HCT116 (cell line): ENCODE measurements around the gene PGA4.
"Not testable (repeated sequence)": the region's sequence is repeated elsewhere in the genome, so short reads cannot be mapped to it uniquely, and the experiment has no call there.

Experiments
- CTCF ChIP-seq, 3 experiments: fragments of 200-600 bp in 1 of 3; sonication (generic) in 1 of 3; IDR thresholded peaks in 2 of 3; conservative IDR thresholded peaks in 1 of 3; 2 replicates each; pipeline ENCODE4 v1.5.1; 2012 to 2017; ENCODE audit warnings: low read depth in 2 of 3, low read length in 2 of 3, antibody characterized with exemption in 1 of 3, borderline replicate concordance in 1 of 3, control low read depth in 1 of 3, mild to moderate bottlenecking in 1 of 3, mixed read lengths in 1 of 3, mixed run types in 1 of 3, moderate library complexity in 1 of 3; ENCODE audit not compliant: insufficient read depth in 1 of 3
- EGR1 ChIP-seq: IDR thresholded peaks from 2 replicates; pipeline ENCODE4 v1.6.1; 2012; ENCODE audit warnings: low read depth
- EZH2 ChIP-seq: fragments of 200-600 bp; sonication (generic); IDR thresholded peaks from 2 replicates; pipeline ENCODE4 v1.6.1; 2017; ENCODE audit warnings: antibody characterized with exemption, mixed run types
- EZH2phosphoT487 ChIP-seq: fragments of 200-600 bp; IDR thresholded peaks from 2 replicates; pipeline ENCODE4 v1.6.1; 2018; ENCODE audit warnings: antibody characterized with exemption, borderline replicate concordance
- FOSL1 ChIP-seq: IDR thresholded peaks from 2 replicates; pipeline ENCODE4 v1.6.1; 2012; ENCODE audit warnings: low read depth
- JUND ChIP-seq: IDR thresholded peaks from 2 replicates; pipeline ENCODE4 v1.6.1; 2012
- POLR2A ChIP-seq: IDR thresholded peaks from 2 replicates; pipeline ENCODE4 v1.7.0; 2011; ENCODE audit warnings: borderline replicate concordance; ENCODE audit not compliant: insufficient read depth, insufficient read length; ENCODE audit errors: extremely low read depth
- POLR2AphosphoS5 ChIP-seq: IDR thresholded peaks from 2 replicates; pipeline ENCODE4 v1.6.1; 2011; ENCODE audit warnings: mild to moderate bottlenecking, low read depth, low read length, moderate library complexity
- RAD21 ChIP-seq: IDR thresholded peaks from 2 replicates; pipeline ENCODE4 v1.6.1; 2012; ENCODE audit warnings: low read depth, mild to moderate bottlenecking
- REST ChIP-seq: IDR thresholded peaks from 2 replicates; pipeline ENCODE4 v1.6.1; 2012; ENCODE audit warnings: low read depth
- SRF ChIP-seq: IDR thresholded peaks from 2 replicates; pipeline ENCODE4 v1.6.1; 2012; ENCODE audit warnings: low read depth
- YY1 ChIP-seq: IDR thresholded peaks from 2 replicates; pipeline ENCODE4 v1.6.1; 2011; ENCODE audit warnings: low read length, low read depth, moderate library complexity, mild to moderate bottlenecking; ENCODE audit not compliant: insufficient replicate concordance; ENCODE audit errors: extremely low read depth
- ZNF274 ChIP-seq: fragments of 200-500 bp; sonication (Bioruptor generic); IDR thresholded peaks from 2 replicates; pipeline ENCODE4 v1.6.1; 2014; ENCODE audit warnings: mild to moderate bottlenecking, low read depth, low read length, inconsistent platforms

- not testable (repeated sequence) for TF ChIP-seq REST; CTCF (IDR thresholded peaks at IDR 0.05 in 2 of 3, conservative IDR thresholded peaks at IDR 0.05 in 1 of 3; ENCODE audit: borderline replicate concordance in 1 of 3, insufficient read depth in 1 of 3, low read depth in 2 of 3, low read length in 2 of 3); POLR2AphosphoS5; POLR2A; RAD21; EGR1; YY1; JUND; FOSL1; ZNF274; EZH2; SRF; EZH2phosphoT487
Measured at GRCh38 chr11:61241526-61241925, 19.4 kb downstream of the PGA4 start.
